HG03432 (cell line): Measurements from ENCODE around the gene SLC16A10.

Source experiments
- ATAC-seq: cut with Tn5 transposase; IDR thresholded peaks from one replicate; pipeline ENCODE4 v1.9.1; 2021; ENCODE audit warnings: mild to moderate bottlenecking, moderate library complexity; ENCODE audit not compliant: unreplicated experiment

SLC16A10 gene

DNA sequence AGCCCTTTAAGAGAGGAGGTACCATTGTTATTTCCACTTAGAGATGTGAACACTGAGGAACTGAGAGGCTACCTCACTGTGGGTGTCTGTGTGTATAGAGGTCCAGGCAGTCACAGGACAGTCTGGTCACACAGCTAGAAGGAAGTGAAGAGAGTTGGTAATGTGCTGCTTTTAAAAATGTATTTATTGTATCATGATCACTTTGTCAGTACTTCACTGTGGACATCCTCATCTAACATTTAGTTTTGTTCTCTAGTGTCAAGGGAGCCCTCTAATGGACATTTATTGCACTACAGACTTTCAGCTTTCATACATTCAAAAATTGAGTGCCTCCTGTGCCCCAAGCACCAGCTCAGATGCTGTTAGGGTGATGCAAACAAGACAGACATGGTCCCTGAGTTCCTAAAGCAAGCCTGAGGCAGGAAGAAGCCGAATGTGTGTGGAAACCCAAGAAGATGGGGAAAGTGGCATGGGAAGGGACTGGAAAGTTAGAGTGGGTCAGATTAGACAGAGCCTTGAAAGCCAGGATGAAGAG lies 123.0 kb downstream of the SLC16A10 start:
- ATAC-seq = peak; percentile 70

DNA sequence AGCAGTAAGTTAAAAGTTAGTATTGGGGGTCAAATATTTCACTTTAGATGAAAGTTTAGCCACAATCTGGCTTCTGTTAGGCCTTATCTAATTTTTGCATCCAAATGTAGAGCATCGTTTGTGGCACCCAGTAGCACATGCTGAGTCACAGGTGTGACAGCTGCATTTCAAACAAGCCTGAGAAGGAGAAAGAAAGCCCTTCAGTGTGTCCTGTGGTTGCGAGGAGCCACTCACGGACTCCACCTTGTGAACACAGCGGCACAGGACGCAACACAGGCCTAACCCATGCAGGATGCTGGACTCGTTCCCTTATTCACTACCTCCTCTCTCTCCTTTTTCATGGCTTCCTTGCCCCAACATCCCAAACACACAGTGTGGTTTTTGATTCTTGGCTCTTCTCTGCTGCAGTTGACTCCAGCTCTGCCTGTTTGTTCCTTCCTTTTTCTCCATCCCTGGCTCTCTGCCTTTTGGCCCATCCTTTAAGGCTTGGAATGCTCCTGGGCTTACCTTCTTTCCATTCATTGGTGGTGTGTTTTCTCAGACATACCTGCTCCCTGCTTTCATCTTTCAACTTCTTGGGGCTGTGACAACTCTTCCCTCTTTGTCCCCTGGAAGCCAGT lies 124.2 kb downstream of the SLC16A10 start:
- no peak for ATAC-seq

DNA sequence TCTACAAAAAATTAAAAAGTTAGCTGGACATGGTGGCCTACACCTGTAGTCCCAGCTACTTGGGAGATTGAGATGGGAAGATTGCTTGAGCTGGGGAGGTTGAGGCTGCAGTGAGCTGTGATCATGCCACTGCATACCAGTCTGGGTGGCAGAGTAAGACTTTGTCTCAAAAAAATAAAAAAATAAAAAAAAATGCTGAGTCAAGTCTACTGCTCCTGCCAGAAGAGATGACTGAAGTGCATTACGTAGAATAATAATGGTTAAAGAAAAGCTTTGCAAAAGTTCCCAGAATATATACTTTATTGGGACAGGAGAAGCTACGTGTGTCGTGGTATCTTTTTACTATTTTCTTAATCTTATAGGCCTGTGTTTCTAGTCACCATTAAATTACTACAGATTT lies 125.3 kb downstream of the SLC16A10 start:
- no peak for ATAC-seq

DNA sequence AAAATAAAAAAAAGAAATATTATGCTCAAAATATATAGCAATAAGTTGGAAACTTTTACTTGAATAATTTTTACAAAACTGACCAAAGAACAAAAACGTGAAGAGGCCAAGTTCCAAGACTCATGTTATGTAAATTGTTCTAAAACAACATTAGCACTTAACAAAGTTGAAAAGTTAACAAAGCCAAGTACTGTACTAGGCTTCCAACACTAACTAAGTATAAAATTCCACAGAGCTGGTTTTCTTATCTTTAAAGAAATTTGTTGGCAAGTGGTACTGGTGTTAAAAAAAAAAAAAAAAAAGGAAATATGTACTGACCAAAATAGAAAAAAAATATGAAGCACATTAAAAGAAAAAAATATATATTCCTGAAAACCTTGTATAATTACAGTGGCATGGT lies 127.8 kb downstream of the SLC16A10 start:
- ATAC-seq = no peak

DNA sequence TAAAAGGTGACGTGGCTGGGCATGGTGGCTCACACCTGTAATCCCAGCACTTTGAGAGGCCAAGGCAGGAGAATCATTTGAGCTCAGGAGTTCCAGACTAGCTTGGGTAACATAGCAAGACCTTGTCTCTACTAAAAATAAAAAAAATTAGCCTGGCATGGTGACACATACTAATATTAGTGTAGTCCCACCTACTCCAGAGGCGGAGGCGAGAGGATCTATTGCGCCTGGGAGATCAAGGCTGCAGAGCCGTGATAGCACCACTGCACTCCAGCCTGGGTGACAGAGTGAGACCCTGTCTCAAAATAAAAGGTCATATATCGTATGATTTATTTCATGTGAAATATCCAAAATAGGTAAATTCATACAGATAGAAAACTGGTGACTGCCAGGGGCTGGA lies 132.5 kb downstream of the SLC16A10 start:
- no peak for ATAC-seq

DNA sequence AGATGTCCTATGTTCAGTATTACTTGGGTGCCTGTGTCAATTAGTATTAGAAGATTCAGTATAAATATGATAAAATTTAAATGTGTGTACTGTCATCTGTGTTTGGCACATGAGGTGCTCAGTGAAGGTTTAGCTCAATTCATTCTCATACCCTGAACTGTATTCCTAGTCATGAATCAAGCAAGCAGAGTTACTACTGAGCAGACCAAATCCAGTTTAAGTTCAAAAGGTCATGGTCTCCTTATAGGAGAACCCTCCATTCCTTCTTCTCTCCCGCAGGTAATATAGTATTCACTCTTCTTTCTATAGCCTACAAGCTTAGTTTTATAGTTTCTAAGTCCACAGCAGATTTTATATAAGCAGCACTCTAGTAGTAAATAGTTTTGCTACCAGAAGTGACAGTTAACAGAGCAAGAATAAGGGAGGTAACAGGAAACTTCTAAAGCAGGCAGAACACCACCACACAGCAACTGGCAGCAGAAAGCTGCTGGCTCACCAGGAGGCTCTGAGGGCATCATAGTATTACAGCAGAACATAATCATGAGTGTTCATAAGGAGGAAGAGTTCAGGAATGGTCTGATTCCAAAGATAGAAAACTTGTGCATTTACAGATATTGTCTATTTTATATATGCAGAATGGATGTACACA lies 133.2 kb downstream of the SLC16A10 start:
- ATAC-seq = no peak

DNA sequence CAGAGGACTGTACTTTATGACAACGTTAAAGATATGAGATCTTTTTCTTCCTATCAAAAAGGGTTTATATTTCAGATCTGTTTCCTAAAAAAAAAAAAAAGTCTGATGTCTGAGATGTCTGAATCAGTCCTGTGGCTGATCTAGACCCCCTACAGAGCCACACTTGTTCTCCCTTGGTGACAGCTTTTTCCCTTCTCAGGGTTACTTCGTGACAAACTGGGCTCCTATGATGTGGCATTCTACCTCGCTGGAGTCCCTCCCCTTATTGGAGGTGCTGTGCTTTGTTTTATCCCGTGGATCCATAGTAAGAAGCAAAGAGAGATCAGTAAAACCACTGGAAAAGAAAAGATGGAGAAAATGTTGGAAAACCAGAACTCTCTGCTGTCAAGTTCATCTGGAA lies 134.5 kb downstream of the SLC16A10 start:
- no peak for ATAC-seq

DNA sequence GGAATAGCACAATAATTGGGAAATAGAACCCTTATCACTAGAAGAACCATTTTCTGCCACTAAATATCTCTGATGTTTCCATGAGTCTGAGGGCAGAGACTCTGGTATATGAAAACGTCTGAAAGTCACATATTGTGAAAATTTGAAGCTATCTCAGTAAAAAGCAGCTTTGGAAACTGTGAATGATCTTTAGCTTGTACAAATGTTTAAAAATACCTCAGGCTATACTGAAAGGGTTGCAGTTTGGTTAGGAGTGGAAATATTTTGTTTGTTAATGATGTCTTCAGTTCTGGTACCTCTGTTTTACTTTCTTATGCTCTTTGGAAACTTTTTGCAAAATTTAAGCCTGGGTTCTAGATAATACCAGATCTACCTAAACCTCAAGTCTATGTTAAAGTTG lies 135.0 kb downstream of the SLC16A10 start:
- no peak for ATAC-seq

DNA sequence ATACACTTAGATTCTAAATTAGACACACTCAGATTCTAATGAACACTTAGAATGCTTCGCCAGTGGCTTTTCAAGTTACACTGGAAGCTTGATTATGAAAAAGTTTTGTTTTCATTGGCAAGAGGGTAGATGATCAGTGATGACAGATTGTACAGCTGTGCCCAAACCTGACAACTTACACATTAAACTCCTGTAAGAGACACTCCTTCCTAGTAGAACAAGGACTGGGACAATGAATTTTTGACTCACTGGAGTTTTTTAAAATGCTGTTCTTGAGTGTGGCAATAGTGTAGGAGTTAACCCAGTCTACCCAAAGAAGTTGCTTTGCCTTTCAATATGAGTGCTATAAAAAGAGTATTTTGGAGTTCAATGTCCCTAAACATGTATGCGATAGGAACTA lies 140.8 kb downstream of the SLC16A10 start:
- no peak for ATAC-seq

DNA sequence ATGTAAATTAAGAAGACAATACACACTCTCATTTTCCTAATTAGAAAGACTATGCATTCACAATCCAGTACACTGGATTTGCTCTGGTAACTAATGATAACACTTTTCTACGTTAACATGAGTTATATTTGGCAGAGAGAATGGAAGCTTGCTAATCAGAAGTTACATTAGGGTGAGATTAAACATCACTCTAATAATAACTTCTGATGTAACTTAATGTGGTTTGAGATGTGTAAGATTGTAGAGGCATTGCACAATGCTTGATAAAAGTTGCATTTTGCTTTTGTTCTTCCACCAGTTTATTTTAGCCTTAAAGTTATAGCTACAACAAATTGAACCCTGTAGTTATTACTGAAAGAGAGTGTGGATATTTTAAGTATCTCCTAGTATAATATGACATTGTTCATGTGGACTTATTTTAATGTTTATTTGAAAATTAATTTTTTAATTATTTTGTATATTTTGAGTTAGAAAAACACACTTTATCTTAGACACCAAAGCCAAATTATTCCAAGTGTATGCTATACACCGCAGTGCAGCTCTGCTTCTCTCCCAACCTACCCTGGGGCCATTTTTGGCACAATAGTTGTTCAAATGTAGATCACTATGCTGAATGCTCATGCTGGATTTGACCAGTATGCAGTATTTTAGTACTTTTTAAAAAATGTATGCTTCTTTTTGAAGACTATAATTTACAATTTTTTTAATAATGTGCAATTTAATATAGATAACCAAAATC lies 143.2 kb downstream of the SLC16A10 start:
- ATAC-seq = no peak

DNA sequence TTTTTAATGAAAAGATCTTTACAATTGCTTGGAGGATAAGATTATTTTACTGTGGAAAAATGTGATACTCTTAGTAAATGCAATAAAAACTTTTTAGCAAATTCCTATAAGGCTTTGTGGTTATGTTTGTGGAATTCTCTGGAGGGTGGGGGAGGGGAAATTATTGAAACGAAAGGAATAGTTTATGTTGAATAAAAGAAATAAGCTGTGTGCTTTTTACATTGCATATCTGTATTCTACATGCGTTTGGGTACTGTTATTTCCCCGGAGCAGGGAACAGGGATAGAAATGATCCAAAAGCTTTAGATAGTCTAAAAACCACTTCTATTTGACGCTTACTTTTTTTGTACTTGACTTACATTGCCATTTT lies 143.8 kb downstream of the SLC16A10 start:
- ATAC-seq = no peak

DNA sequence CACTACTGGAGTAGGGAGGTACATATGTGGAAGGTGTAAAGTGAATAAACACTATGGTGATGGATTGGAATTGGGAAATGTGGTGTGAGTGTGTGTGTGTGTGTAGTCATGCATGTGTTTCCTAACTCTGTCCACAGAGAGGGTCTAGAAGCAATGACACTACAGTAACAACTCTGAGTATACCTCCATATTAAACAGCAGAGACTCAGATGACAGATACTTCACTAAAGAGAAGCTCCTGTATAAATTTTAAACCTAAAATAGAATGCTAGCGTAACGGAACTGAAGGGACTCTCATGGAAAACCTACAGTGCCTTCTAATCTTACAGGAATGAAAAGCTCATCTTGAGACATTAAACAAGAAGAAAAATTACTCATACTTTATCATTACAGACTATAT lies 150.5 kb downstream of the SLC16A10 start:
- no peak for ATAC-seq

DNA sequence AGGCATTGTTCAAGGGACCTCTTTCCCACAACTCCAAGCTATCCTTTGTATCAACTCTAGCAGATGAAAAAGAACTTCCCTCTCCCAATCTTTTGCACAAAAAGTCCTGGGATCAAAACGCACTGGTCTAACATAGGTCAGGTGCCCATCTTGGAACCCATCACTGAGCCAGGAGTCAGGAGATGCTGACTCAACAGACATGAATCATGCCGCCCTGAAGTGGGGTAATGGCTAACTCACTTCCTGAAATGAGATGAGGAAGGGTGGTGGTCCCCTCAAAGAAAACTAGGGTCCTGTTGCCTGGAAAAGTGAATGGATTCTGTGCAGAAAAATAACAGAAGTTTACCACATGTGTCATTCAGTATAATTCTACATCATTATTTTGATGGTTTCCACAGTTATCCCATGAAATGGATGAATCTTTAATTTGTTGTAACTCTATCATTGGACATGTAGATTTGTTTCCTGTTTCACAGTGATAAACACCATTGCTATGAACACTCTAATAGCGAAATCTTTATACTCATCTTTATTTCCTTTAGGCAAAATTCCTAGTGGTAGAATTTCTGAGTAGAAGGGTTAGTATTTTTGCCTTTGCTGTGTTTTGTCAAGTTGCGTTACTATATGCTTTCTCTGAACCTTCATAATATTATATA lies 151.3 kb downstream of the SLC16A10 start:
- ATAC-seq = no peak

DNA sequence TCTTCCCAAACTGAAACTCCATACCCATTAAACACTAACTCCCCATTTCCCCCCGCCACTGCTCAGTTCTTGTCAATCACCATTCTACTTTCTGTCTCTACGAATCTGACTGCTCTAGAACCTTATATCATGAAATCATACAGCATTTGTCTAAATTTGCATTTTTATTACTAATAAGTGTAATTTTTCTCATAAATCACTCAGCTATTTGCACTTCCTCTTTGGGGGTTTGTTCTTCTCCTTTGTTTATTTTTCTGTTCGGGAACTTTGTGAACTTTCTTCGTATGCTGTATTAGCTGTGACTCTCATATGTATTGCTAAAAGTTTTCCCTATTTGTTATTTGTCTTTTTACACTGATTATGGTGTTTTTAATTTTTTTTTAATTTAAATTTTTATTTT lies 152.2 kb downstream of the SLC16A10 start:
- ATAC-seq = no peak

DNA sequence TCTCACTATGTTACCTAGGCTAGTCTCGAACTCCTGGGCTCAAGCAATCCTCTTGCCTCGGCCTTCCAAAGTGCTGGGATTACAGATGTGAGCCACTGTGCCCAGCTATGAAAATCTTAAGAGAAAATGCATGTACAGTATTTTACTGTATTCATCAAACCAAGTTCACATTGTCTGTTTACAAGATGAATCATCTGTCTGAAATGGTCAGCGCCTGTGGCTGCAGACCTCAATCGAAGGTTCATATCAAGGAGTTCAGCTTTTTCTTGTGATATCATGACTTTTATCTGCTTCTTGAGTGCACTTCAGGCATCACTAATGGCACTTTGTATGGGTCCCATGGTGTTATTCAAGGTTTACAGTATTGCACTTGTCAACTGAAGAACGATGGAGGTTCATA lies 155.1 kb downstream of the SLC16A10 start:
- no peak for ATAC-seq

DNA sequence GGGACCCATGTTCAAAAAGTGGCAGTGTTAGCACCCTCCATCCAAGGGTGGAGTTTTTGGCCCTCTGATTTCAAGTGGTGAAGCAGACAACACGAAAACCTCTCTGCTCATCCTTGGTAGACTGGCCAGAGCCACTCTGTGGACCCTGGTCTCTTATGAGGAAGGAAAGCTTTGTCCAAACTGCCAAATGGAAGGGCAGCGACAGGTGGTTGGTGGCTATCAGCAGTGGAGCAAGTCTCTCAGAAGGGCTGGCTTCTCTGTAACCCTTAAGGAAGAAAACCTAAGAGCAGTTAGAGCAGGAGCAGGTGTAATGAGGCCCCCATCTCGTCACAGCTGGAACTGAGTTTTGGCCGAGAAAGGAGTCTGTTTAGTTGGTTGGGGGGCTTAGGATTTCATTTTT lies 155.8 kb downstream of the SLC16A10 start:
- no peak for ATAC-seq

DNA sequence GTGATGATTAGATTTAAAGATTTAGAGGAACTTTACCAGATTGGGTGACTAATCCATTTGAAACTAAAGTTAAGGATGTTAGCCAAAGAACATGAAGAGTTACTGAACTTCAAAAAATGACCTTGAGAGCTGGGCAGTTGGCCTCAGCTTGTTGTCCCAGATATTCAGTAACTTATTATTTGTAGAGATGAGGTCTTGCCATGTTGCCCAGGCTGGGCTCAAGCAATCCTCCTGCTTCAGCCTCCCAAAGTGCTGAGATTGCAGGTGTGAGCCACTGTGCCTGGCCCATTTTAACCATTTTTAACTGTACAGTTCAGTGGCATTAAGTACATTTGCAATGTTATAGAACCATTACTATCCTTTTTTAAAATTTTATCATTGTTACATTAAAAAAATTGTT lies 161.5 kb downstream of the SLC16A10 start:
- no peak for ATAC-seq

DNA sequence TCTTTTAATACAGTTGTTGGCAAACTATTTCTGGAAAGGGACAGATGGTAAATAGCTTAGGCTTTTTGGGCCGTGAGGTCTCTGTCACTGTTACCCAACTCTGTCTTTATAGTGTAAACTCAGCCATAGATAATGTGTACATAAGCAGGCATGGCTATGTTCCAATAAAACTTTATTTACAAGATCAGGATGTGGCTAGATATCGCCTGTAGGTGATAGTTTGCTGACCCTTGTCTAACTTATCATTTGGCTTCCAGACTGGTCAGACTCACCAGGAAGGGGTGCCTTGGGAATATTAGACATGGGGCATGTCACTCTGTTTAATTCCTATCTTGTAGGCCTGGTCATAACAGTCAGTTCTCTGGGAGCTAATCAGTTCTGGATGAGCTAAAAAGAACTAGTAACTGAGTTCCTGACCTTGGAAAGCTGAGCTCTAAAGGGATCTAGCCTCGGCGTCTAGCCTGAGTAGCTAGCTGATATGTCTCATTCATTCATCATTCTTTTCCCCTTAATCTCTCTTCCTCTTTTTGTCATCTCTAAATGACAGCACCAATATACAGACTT lies 163.6 kb downstream of the SLC16A10 start:
- peak; percentile 70 for ATAC-seq

DNA sequence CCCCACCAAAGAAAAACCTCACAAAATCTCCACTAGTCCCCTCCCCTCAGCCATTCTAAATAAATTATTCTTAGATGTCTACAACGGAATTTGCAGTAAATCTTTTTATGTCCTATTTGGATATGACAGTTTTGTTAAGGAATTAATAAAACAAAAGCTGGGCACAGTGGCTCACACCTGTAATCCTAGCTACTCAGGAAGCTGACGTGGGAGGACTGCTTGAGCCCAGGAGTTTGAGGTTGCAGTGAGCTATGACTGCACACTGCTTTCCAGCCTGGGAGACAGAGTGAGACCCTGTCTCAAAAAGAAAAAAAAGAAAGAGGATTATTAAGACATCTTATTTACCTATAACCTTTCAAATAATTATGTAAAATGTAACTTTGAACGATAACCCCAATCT lies 165.4 kb downstream of the SLC16A10 start:
- ATAC-seq = no peak

DNA sequence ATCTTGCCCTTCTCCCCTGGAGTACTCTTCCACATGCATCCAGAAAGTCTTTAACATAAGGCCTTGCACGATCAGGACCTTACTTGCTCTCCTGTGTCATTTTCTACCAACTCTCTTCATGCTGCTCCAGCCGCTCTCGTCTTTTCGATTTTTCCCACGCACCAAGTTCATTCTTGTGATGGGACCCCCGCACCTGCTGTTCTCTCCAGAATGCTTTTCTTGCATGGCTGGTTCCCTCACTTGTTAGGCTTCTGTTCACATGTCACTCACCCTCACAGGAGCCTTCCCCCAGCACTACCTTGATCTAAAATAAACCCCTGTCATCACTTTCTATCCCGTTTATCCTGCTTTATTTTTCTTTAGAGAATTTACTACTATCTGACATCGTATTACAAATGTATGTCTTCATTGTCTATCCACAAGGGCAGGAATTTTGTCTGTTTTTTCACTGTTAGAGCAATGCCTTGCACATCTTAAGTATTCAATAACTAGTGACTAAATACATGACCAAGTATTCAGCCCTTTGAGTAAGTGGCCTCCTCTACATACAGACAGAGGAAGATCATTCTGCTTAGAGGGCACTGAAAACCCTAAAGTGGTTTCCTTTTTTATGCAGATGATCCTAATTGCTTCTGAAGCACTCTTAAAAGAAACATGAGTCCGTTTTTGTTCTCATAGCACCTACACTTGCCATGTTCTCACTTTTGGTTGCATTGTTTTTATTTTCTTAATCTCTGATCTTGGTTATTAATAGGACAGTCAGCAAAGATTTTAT lies 166.9 kb downstream of the SLC16A10 start:
- ATAC-seq = no peak

DNA sequence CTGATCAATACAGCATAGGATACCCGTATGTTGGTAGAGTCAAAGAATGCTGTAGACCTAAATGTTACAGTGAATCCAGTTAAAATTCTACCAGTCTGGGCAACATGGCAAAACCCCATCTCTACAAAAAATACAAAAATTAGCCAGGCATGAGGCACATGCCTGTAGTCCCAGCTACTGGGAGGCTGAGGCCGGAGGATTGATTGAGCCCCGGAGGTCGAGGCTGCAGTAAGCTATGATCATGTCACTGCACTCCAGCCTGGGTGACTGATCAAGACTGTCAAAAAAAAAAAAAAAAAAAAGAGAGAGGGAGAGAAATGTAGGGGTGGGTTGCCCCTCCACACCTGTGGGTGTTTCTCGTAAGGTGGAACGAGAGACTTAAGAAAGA lies 167.5 kb downstream of the SLC16A10 start:
- no peak for ATAC-seq
